ENCODE measurements around the gene LAMA3.
A peak's percentile ranks its signal among the peaks of the same experiment; 100 is the strongest.

The LAMA3 gene

GRCh38 chr18:23784832-23785245 is 95.6 kb downstream of the LAMA3 start:
- Histone ChIP-seq H3K79me2 (ENCODE audit: insufficient read depth, low read length) (no peaks in the 10 kb centered on the region), H3K9me3 (ENCODE audit: insufficient read depth, low read depth, low read length) (no peaks in the 10 kb centered on the region; the same call in 1 of the 2 replicates), H3K4me3 (ENCODE audit: low read length, poor library complexity, severe bottlenecking) (no peak overlapping the region), H3K4me2 (ENCODE audit: low read depth, low read length, poor library complexity, severe bottlenecking) (no peak overlapping the region), H3K9me2 (replicated peaks; ENCODE audit: low read depth, low read length) (no peaks in the 10 kb centered on the region), H3F3A (ENCODE audit: low read depth) (no peaks in the 10 kb centered on the region), H3K27me3 (ENCODE audit: insufficient read depth, low read length, poor library complexity, severe bottlenecking) (no peaks in the 10 kb centered on the region), H3K9ac (ENCODE audit: low read depth, low read length, poor library complexity, severe bottlenecking) (no peak overlapping the region), H4K20me1 (ENCODE audit: insufficient read depth, low read length, poor library complexity, severe bottlenecking) (no peaks in the 10 kb centered on the region), H3K36me3 (ENCODE audit: insufficient read depth, low read length) (no peaks in the 10 kb centered on the region), H3K4me1 (ENCODE audit: insufficient read depth, low read length, poor library complexity, severe bottlenecking) (peaks cover 12% of the 10 kb centered on the region), H2AFZ (ENCODE audit: low read length) (no peak overlapping the region)
- TF ChIP-seq EZH2phosphoT487 (IDR thresholded peaks at IDR 0.05; ENCODE audit: borderline replicate concordance), result no peak
- TF ChIP-seq, protein P1, sequence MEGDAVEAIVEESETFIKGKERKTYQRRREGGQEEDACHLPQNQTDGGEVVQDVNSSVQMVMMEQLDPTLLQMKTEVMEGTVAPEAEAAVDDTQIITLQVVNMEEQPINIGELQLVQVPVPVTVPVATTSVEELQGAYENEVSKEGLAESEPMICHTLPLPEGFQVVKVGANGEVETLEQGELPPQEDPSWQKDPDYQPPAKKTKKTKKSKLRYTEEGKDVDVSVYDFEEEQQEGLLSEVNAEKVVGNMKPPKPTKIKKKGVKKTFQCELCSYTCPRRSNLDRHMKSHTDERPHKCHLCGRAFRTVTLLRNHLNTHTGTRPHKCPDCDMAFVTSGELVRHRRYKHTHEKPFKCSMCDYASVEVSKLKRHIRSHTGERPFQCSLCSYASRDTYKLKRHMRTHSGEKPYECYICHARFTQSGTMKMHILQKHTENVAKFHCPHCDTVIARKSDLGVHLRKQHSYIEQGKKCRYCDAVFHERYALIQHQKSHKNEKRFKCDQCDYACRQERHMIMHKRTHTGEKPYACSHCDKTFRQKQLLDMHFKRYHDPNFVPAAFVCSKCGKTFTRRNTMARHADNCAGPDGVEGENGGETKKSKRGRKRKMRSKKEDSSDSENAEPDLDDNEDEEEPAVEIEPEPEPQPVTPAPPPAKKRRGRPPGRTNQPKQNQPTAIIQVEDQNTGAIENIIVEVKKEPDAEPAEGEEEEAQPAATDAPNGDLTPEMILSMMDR (conservative IDR thresholded peaks at IDR 0.05; ENCODE audit: low read length), result no peak

GRCh38 chr18:23793051-23793450 is 103.8 kb downstream of the LAMA3 start:
- H3K9me3 ChIP-seq (ENCODE audit: insufficient read depth, low read depth, low read length), result no peaks in the 10 kb centered on the region
- H3K4me1 ChIP-seq (ENCODE audit: insufficient read depth, low read length, poor library complexity, severe bottlenecking), result peaks cover 6% of the 10 kb centered on the region
- no peaks in the 10 kb centered on the region for H3K9me2 ChIP-seq (replicated peaks; ENCODE audit: low read depth, low read length)
- no peaks in the 10 kb centered on the region for H3K79me2 ChIP-seq (ENCODE audit: insufficient read depth, low read length)
- H2AFZ ChIP-seq (ENCODE audit: low read length), result no peak overlapping the region
- no peaks in the 10 kb centered on the region for H4K20me1 ChIP-seq (ENCODE audit: insufficient read depth, low read length, poor library complexity, severe bottlenecking)
- H3F3A ChIP-seq (ENCODE audit: low read depth), result no peaks in the 10 kb centered on the region
- no peak overlapping the region for H3K4me3 ChIP-seq (ENCODE audit: low read length, poor library complexity, severe bottlenecking)
- TF ChIP-seq, protein P1 (conservative IDR thresholded peaks at IDR 0.05; ENCODE audit: low read length), result no peak
- TF ChIP-seq EZH2phosphoT487 (IDR thresholded peaks at IDR 0.05; ENCODE audit: borderline replicate concordance), result no peak
- no peak overlapping the region for H3K4me2 ChIP-seq (ENCODE audit: low read depth, low read length, poor library complexity, severe bottlenecking)
- H3K27me3 ChIP-seq (ENCODE audit: insufficient read depth, low read length, poor library complexity, severe bottlenecking), result no peaks in the 10 kb centered on the region
- no peaks in the 10 kb centered on the region for H3K36me3 ChIP-seq (ENCODE audit: insufficient read depth, low read length)
- no peak overlapping the region for H3K9ac ChIP-seq (ENCODE audit: low read depth, low read length, poor library complexity, severe bottlenecking)

GRCh38 chr18:23793985-23794867 is 105.0 kb downstream of the LAMA3 start:
- H3K4me2 ChIP-seq (ENCODE audit: low read depth, low read length, poor library complexity, severe bottlenecking), result no peak overlapping the region
- no peaks in the 10 kb centered on the region for H3K27me3 ChIP-seq (ENCODE audit: insufficient read depth, low read length, poor library complexity, severe bottlenecking)
- TF ChIP-seq EZH2phosphoT487 (IDR thresholded peaks at IDR 0.05; ENCODE audit: borderline replicate concordance), result no peak
- TF ChIP-seq, protein P1 (conservative IDR thresholded peaks at IDR 0.05; ENCODE audit: low read length), result no peak

More at GRCh38 chr18:23793985-23794867, 105.0 kb downstream of the LAMA3 start:
- H3K4me3 ChIP-seq (ENCODE audit: low read length, poor library complexity, severe bottlenecking), result no peak overlapping the region
- no peaks in the 10 kb centered on the region for H4K20me1 ChIP-seq (ENCODE audit: insufficient read depth, low read length, poor library complexity, severe bottlenecking)
- no peaks in the 10 kb centered on the region for H3K79me2 ChIP-seq (ENCODE audit: insufficient read depth, low read length)
- H3K9ac ChIP-seq (ENCODE audit: low read depth, low read length, poor library complexity, severe bottlenecking), result no peak overlapping the region
- H2AFZ ChIP-seq (ENCODE audit: low read length), result peak overlapping the region; percentile 30
- H3K36me3 ChIP-seq (ENCODE audit: insufficient read depth, low read length), result no peaks in the 10 kb centered on the region
- no peaks in the 10 kb centered on the region for H3K9me2 ChIP-seq (replicated peaks; ENCODE audit: low read depth, low read length)
- no peaks in the 10 kb centered on the region for H3F3A ChIP-seq (ENCODE audit: low read depth)
- no peaks in the 10 kb centered on the region for H3K9me3 ChIP-seq (ENCODE audit: insufficient read depth, low read depth, low read length)
- peaks cover 6% of the 10 kb centered on the region for H3K4me1 ChIP-seq (ENCODE audit: insufficient read depth, low read length, poor library complexity, severe bottlenecking)

Measured in Loucy (cell line).